Measurements from ENCODE around the gene PDE7B. TPM values are rescaled to one million over a fixed set of nuclear protein-coding genes. Genes with fewer than 3 reads are reported as not detected.

Gene PDE7B
- total and polyA plus RNA-seq, 8 donors, result 0.29 to 73.2 (median 5.0) TPM

GRCh38 chr6:135939208-135939591 lies 87.7 kb downstream of the PDE7B start:
- 55 to 74% (median 71%) methylated on average over 7 of the region's 7 CpGs for WGBS, 5 donors
- H3K4me3 ChIP-seq, result peak overlapping the region in 1 of 4 donors; percentile 4
- H3K27me3 ChIP-seq, result no peaks in the 10 kb centered on the region
- no peaks in the 10 kb centered on the region for H3K9me3 ChIP-seq
- intact Hi-C loops (cut with DNase I; ENCODE audit: low total_unique reads), result no loop called here
- peak overlapping the region in 4 of 5 donors; percentile 27 to 55 (median 50) for H3K27ac ChIP-seq
- H3K36me3 ChIP-seq, result no peaks in the 10 kb centered on the region
- no peak for TF ChIP-seq EP300 (IDR thresholded peaks at IDR 0.05)
- no peak for TF ChIP-seq POLR2A (IDR thresholded peaks at IDR 0.05)
- no peak for TF ChIP-seq CTCF (IDR thresholded peaks at IDR 0.05)
- no peak for TF ChIP-seq POLR2AphosphoS5 (IDR thresholded peaks at IDR 0.05)
- peaks cover 0 to 18% (median 8%) of the 10 kb centered on the region in 4 donors for H3K4me1 ChIP-seq
- DNase-seq, result peak in 1 of 2 donors; percentile 15

GRCh38 chr6:135940616-135941167 lies 89.2 kb downstream of the PDE7B start:
- no peak overlapping the region for H3K4me3 ChIP-seq
- WGBS, 5 donors, result 56 to 97% (median 76%) methylated on average over 5 of the region's 5 CpGs
- H3K27ac ChIP-seq, result no peak overlapping the region
- H3K27me3 ChIP-seq, result no peaks in the 10 kb centered on the region
- no peaks in the 10 kb centered on the region for H3K36me3 ChIP-seq
- no peak for DNase-seq
- peaks cover 0 to 16% (median 7%) of the 10 kb centered on the region in 4 donors for H3K4me1 ChIP-seq
- intact Hi-C loops (cut with DNase I; ENCODE audit: low total_unique reads), result no loop called here
- TF ChIP-seq POLR2AphosphoS5 (IDR thresholded peaks at IDR 0.05) (no peak), EP300 (IDR thresholded peaks at IDR 0.05) (no peak), POLR2A (IDR thresholded peaks at IDR 0.05) (no peak), CTCF (IDR thresholded peaks at IDR 0.05) (no peak)
- no peaks in the 10 kb centered on the region for H3K9me3 ChIP-seq

- Histone ChIP-seq H3K36me3 (no peaks in the 10 kb centered on the region), H3K9me3 (no peaks in the 10 kb centered on the region), H3K4me3 (no peak overlapping the region), H3K27me3 (no peaks in the 10 kb centered on the region), H3K27ac (no peak overlapping the region), H3K4me1 (peaks cover 0 to 9% (median 3%) of the 10 kb centered on the region in 4 donors)
- no peak for DNase-seq
- WGBS, 5 donors, result 61 to 80% (median 68%) methylated on average over 1 of the region's 1 CpG
- intact Hi-C loops (cut with DNase I; ENCODE audit: low total_unique reads), result no loop called here
- TF ChIP-seq EP300 (IDR thresholded peaks at IDR 0.05) (no peak), POLR2AphosphoS5 (IDR thresholded peaks at IDR 0.05) (no peak)
Observed at GRCh38 chr6:135941275-135942025, 89.9 kb downstream of the PDE7B start.

GRCh38 chr6:135944120-135944519 lies 92.6 kb downstream of the PDE7B start:
- intact Hi-C loops (cut with DNase I; ENCODE audit: low total_unique reads), result no loop called here
- Histone ChIP-seq H3K9me3 (no peaks in the 10 kb centered on the region), H3K4me1 (peaks cover 0 to 11% (median 2%) of the 10 kb centered on the region in 4 donors), H3K36me3 (no peaks in the 10 kb centered on the region), H3K27ac (no peak overlapping the region), H3K27me3 (no peaks in the 10 kb centered on the region), H3K4me3 (no peak overlapping the region)
- WGBS, 5 donors, result 53 to 81% (median 64%) methylated on average over 6 of the region's 6 CpGs
- TF ChIP-seq POLR2A (IDR thresholded peaks at IDR 0.05) (no peak), EP300 (IDR thresholded peaks at IDR 0.05) (no peak), POLR2AphosphoS5 (IDR thresholded peaks at IDR 0.05) (no peak), CTCF (IDR thresholded peaks at IDR 0.05) (no peak)
- DNase-seq, result no peak

GRCh38 chr6:135946674-135947073 lies 95.2 kb downstream of the PDE7B start:
- intact Hi-C loops (cut with DNase I; ENCODE audit: low total_unique reads), result no loop called here
- Histone ChIP-seq H3K27me3 (no peaks in the 10 kb centered on the region), H3K4me3 (no peak overlapping the region), H3K36me3 (no peaks in the 10 kb centered on the region), H3K27ac (no peak overlapping the region), H3K4me1 (peaks cover 0 to 11% (median 2%) of the 10 kb centered on the region in 4 donors), H3K9me3 (no peaks in the 10 kb centered on the region)
- no peak for DNase-seq
- no peak for TF ChIP-seq CTCF (IDR thresholded peaks at IDR 0.05)
- TF ChIP-seq EP300 (IDR thresholded peaks at IDR 0.05), result no peak
- TF ChIP-seq POLR2A (IDR thresholded peaks at IDR 0.05), result no peak
- TF ChIP-seq POLR2AphosphoS5 (IDR thresholded peaks at IDR 0.05), result no peak
- WGBS, 5 donors, result 29 to 66% (median 43%) methylated on average over 3 of the region's 3 CpGs
